ENCODE data around the gene LITAF. TPM values are rescaled to one million over a fixed set of nuclear protein-coding genes. Genes with fewer than 3 reads are reported as not detected.

Gene LITAF
- total RNA-seq, 2 donors from 2014 or later = 36.6 to 62.9 TPM

- Mint-ChIP-seq H3K27me3 (ENCODE audit: insufficient read depth) (no peaks in the 10 kb centered on the region), H3K27ac (no peak overlapping the region), H3K9me3 (no peaks in the 10 kb centered on the region), H3K36me3 (ENCODE audit: low read depth) (no peaks in the 10 kb centered on the region), H3K4me1 (no peaks in the 10 kb centered on the region), H3K4me3 (no peak overlapping the region)
- WGBS, 2 experiments (ENCODE audit: insufficient coverage in 1 of 2, insufficient read length in 1 of 2) = 92 to 94% methylated on average over 5 to 7 of the region's 7 CpGs
- no peak overlapping the region for H3K9ac ChIP-seq (ENCODE audit: extremely low read depth, low read length, poor library complexity, severe bottlenecking)
- H3K9me3 ChIP-seq (ENCODE audit: control insufficient read depth, low read length) = no peaks in the 10 kb centered on the region
- no peaks in the 10 kb centered on the region for H3K27me3 ChIP-seq (ENCODE audit: control insufficient read depth, insufficient read depth, low read length, poor library complexity, severe bottlenecking)
- H3K27ac ChIP-seq (ENCODE audit: low read depth, low read length) = no peak overlapping the region
- no peaks in the 10 kb centered on the region for H3K36me3 ChIP-seq (ENCODE audit: control insufficient read depth, insufficient read depth, low read length)
- H3K4me1 ChIP-seq (ENCODE audit: control insufficient read depth, insufficient read depth, low read length) = peaks cover 4% of the 10 kb centered on the region
- no peak overlapping the region for H3K4me3 ChIP-seq (ENCODE audit: low read length)
- TF ChIP-seq CTCF (conservative IDR thresholded peaks at IDR 0.05) = no peak
- no peak for DNase-seq
Measured at GRCh38 chr16:11602321-11602720, 15.6 kb upstream of the LITAF start.

- Histone ChIP-seq H3K9ac (ENCODE audit: extremely low read depth, low read length, poor library complexity, severe bottlenecking) (no peak overlapping the region), H3K4me1 (ENCODE audit: control insufficient read depth, insufficient read depth, low read length) (peaks cover 4% of the 10 kb centered on the region), H3K27me3 (ENCODE audit: control insufficient read depth, insufficient read depth, low read length, poor library complexity, severe bottlenecking) (no peaks in the 10 kb centered on the region), H3K27ac (ENCODE audit: low read depth, low read length) (no peak overlapping the region), H3K36me3 (ENCODE audit: control insufficient read depth, insufficient read depth, low read length) (no peaks in the 10 kb centered on the region), H3K9me3 (ENCODE audit: control insufficient read depth, low read length) (no peaks in the 10 kb centered on the region), H3K4me3 (ENCODE audit: low read length) (no peak overlapping the region)
- Mint-ChIP-seq H3K4me1 (no peaks in the 10 kb centered on the region), H3K4me3 (no peak overlapping the region), H3K27ac (no peak overlapping the region), H3K36me3 (ENCODE audit: low read depth) (no peaks in the 10 kb centered on the region), H3K27me3 (ENCODE audit: insufficient read depth) (no peaks in the 10 kb centered on the region), H3K9me3 (no peaks in the 10 kb centered on the region)
- TF ChIP-seq CTCF (conservative IDR thresholded peaks at IDR 0.05) = no peak
- whole genome bisulfite sequencing, 2 experiments (ENCODE audit: insufficient coverage in 1 of 2, insufficient read length in 1 of 2) = 93 to 94% methylated on average over 3 to 8 of the region's 8 CpGs
- no peak for DNase-seq
Measured at GRCh38 chr16:11601911-11602310, 15.2 kb upstream of the LITAF start.

DNA sequence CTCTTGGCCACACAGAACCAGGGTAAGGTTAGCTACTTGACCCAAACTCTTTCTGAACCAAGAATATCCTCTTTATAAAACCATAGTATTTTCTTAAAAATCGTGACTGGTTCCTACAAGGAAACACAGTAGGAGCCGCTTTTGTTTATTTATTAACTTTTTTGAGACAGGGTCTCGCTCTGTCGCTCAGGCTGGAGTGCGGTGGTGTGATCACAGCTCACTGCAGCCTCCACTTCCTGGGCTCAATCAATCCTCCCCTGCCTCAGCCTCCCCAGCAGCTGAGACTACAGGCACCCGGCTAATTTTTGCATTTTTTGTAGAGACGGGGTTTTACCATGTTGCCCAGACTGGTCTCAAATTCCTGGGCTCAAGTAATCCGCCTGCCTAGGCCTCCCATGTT lies 14.7 kb upstream of the LITAF start:
- H3K36me3 ChIP-seq (ENCODE audit: control insufficient read depth, insufficient read depth, low read length) = no peaks in the 10 kb centered on the region
- H3K9me3 ChIP-seq (ENCODE audit: control insufficient read depth, low read length) = no peaks in the 10 kb centered on the region
- Mint-ChIP-seq H3K27ac (no peak overlapping the region), H3K27me3 (ENCODE audit: insufficient read depth) (no peaks in the 10 kb centered on the region), H3K36me3 (ENCODE audit: low read depth) (no peaks in the 10 kb centered on the region), H3K9me3 (no peaks in the 10 kb centered on the region), H3K4me1 (no peaks in the 10 kb centered on the region), H3K4me3 (no peak overlapping the region)
- no peak for TF ChIP-seq CTCF (conservative IDR thresholded peaks at IDR 0.05)
- H3K4me3 ChIP-seq (ENCODE audit: low read length) = no peak overlapping the region
- H3K9ac ChIP-seq (ENCODE audit: extremely low read depth, low read length, poor library complexity, severe bottlenecking) = no peak overlapping the region
- 88 to 91% methylated on average over 8 of the region's 8 CpGs for WGBS, 2 experiments (ENCODE audit: insufficient coverage in 1 of 2, insufficient read length in 1 of 2)
- no peaks in the 10 kb centered on the region for H3K27me3 ChIP-seq (ENCODE audit: control insufficient read depth, insufficient read depth, low read length, poor library complexity, severe bottlenecking)
- no peak for DNase-seq
- H3K4me1 ChIP-seq (ENCODE audit: control insufficient read depth, insufficient read depth, low read length) = peaks cover 4% of the 10 kb centered on the region
- H3K27ac ChIP-seq (ENCODE audit: low read depth, low read length) = no peak overlapping the region
